GM20000 (cell line): ENCODE results near the gene PIPOX.

Experiments
- DNase-seq: peaks from one replicate; pipeline ENCODE4 v3.0.0; 2012; ENCODE audit warnings: low spot score
- CTCF ChIP-seq: IDR thresholded peaks from 2 replicates; pipeline ENCODE4 v1.5.1; 2012; ENCODE audit warnings: mild to moderate bottlenecking, control low read depth; ENCODE audit errors: extremely low read depth, missing control alignments

PIPOX gene

GRCh38 chr17:29042679-29043538, at the start of gene PIPOX:
TSS of gene PIPOX (plus strand) at chr17:29043141. CDS start at chr17:29043226, 85 bp downstream.
- DNase-seq, result no peak

GRCh38 chr17:28993645-28994426, 49.1 kb upstream of the PIPOX start:
- TF ChIP-seq CTCF, result no peak
- DNase-seq, result no peak

More at GRCh38 chr17:29042679-29043538, at the start of gene PIPOX:
- no peak for TF ChIP-seq CTCF

GRCh38 chr17:28996554-28997096, 46.3 kb upstream of the PIPOX start:
- TF ChIP-seq CTCF, result no peak
- no peak for DNase-seq

- no peak for DNase-seq
- no peak for TF ChIP-seq CTCF
Observed at GRCh38 chr17:28997806-28998205, 45.1 kb upstream of the PIPOX start.

GRCh38 chr17:28999206-28999605, 43.7 kb upstream of the PIPOX start:
- TF ChIP-seq CTCF, result no peak
- DNase-seq, result no peak

GRCh38 chr17:29000973-29001372, 42.0 kb upstream of the PIPOX start:
- TF ChIP-seq CTCF, result no peak

GRCh38 chr17:29002811-29003210, 40.1 kb upstream of the PIPOX start:
- DNase-seq, result no peak
- no peak for TF ChIP-seq CTCF

More at GRCh38 chr17:29000973-29001372, 42.0 kb upstream of the PIPOX start:
- no peak for DNase-seq
